Right ventricle myocardium superior (tissue), 1 donor: Measurements from ENCODE around the gene GULP1. TPM values are rescaled to one million over a fixed set of nuclear protein-coding genes. Genes with fewer than 3 reads are reported as not detected.

Experiments
- microRNA-seq: library from miRNA; unstranded; fragments of <30 nt; microRNA quantifications from one replicate; pipeline ENCODE4 v1.2.0, GENCODE V29; 2020
- total RNA-seq: library from RNA; stranded (reverse); fragmentation: NEBNext Ultra II Directional; extraction: Animal tissue kit (Norgen Biotek cat#: 25700); gene quantifications from one replicate; pipeline ENCODE4 v1.2.1, GENCODE V29; 2021
- donor health status: DM: no; HTN: yes; CAD: no; lungs with severe emphysema.

GULP1 gene
- total RNA-seq, 1 donor from 2014 or later: 4.6 TPM

Small RNAs within 50 kb of the gene (microRNA-seq; reads per million reads assigned to microRNA genes)
- gene MIR561: not detected
